GM12864 (cell line): ENCODE data around the gene ZNF133.

ENCODE experiments used
- DNase-seq: peaks from one replicate; pipeline ENCODE4 v3.0.0-alpha.2; 2011; ENCODE audit warnings: low read depth
- H3K4me3 ChIP-seq: 2 replicates; pipeline ENCODE4 v1.5.1; 2011; ENCODE audit warnings: mild to moderate bottlenecking, low read depth, low read length, control low read depth
- TF ChIP-seq, protein P1 (sequence below): IDR thresholded peaks from 2 replicates; pipeline ENCODE4 v1.5.1; 2011; ENCODE audit warnings: low read depth, mild to moderate bottlenecking, moderate library complexity, low read length, control low read depth, inconsistent platforms; ENCODE audit errors: missing control alignments

The ZNF133 gene

DNA sequence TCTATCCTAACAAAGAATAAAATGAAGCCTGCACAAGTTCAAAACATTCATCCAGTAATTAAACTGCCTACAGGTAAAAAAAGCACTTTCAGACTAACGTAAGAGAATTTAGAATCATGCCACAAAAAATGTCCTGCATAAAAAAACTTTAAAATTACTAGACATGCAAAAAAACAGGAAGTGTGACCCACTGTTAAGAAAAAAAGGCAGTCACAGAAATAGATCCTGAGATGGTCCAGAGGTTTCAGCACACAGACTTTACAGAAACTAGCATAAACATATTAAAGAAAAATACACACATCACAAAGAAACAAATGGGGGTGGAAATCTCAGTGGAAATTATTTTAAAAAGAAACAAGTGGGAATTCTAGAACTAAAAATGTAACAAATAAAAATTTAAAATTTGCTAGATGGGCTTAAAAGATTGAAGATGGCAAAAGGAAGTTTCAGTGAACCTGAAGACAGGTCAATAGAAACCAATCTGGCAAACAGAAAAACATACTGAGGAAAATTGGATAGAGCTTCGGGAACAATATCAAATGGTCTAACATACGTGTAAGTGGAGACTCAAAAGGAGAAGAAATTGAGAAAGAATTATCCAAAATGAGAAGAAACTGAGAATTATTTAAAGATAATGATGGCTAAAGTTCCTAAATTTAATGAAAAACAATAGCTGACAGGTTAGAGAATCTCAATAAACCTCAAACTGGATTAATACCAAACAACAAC, 3.4 kb upstream of the ZNF133 start:
- no peak for DNase-seq
- H3K4me3 ChIP-seq: no peak overlapping the region
- TF ChIP-seq, protein P1, sequence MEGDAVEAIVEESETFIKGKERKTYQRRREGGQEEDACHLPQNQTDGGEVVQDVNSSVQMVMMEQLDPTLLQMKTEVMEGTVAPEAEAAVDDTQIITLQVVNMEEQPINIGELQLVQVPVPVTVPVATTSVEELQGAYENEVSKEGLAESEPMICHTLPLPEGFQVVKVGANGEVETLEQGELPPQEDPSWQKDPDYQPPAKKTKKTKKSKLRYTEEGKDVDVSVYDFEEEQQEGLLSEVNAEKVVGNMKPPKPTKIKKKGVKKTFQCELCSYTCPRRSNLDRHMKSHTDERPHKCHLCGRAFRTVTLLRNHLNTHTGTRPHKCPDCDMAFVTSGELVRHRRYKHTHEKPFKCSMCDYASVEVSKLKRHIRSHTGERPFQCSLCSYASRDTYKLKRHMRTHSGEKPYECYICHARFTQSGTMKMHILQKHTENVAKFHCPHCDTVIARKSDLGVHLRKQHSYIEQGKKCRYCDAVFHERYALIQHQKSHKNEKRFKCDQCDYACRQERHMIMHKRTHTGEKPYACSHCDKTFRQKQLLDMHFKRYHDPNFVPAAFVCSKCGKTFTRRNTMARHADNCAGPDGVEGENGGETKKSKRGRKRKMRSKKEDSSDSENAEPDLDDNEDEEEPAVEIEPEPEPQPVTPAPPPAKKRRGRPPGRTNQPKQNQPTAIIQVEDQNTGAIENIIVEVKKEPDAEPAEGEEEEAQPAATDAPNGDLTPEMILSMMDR: no peak

DNA sequence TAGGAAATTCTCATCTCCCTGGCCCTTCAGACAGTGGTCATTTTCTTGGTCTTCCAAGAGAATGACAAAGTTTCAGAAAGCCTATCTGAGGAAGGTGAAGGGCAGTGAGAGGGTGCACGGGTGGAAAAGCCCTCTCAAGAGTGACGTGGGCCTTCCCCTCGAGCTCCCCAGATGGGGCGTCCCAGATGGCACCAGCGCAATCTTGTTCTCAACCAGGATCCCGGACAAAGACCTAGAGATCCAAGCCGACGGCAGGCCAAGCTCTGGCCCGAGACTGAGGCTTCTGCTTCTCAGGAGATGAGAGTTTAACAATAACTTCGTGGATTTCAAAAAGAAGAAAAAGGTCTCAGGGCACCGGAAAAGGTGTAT, 797 bp upstream of the ZNF133 start:
- H3K4me3 ChIP-seq: peak overlapping the region; percentile 94
- DNase-seq: no peak
- TF ChIP-seq, protein P1: no peak

DNA sequence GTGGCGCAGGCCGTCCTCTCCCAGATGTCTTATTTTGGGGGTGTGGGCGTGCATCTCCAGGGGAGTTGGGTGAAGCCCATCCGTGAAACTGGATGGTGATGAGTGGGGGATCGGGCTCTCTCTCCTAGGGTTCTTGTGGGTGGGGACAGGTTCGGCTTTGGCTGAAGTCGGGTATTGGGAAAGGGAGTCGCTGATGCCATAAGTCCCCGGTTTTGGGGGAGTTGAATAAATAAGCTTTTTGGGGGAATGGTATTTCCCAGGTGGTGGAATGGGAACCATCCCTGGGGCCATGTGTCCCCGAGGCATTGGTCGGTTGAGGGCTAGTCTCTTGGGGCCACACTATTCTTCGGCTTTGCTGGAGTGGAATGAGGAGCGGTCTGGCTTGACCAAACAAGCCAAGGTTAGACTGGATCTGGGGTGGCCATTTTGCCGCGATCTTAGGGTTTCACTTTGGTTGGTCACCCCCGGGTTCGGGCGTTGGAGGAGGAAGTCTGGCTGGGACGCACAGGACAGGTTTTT, 481 bp downstream of the ZNF133 start:
- DNase-seq: no peak
- TF ChIP-seq, protein P1: no peak
- peak overlapping the region; percentile 94 for H3K4me3 ChIP-seq

DNA sequence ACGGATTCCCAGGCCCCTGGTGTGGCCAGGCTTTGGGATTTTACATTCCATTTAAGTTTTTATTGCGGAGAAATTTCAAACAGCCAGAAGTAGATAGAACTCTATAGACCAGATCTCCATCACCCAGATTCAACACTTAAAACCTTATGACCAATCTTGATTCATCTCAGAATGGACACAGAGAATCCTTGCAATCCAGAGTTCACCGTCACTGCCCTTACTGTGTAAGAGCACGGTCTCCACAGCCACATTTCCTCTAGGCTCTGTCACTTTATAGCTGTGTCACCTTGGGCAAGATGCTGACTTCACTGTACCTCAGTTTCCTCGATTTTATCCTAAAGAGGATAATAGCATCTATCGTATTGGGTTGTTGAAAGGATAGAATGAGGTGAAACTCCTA, 979 bp downstream of the ZNF133 start:
- H3K4me3 ChIP-seq: peak overlapping the region; percentile 94
- TF ChIP-seq, protein P1: no peak
- DNase-seq: no peak

DNA sequence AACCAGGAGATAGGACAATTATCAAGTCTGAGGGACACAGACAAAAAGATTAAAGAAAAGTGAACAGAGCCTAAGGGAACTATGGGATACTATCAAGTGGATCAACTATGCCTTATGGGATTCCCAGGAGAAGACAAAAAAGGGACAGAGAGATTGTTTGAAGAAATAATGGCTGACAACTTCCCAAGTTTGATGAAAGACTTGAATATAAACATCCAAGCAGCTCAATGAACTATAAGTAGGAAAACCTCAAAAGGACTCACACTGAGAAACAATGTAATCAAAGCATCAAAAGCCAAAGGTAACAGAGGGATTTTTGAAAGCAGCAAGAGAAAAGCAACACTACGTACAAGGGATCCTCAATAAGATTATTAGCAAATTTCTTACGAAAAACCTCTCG, 11.0 kb downstream of the ZNF133 start:
- no peak overlapping the region for H3K4me3 ChIP-seq
- TF ChIP-seq, protein P1: no peak
- no peak for DNase-seq

DNA sequence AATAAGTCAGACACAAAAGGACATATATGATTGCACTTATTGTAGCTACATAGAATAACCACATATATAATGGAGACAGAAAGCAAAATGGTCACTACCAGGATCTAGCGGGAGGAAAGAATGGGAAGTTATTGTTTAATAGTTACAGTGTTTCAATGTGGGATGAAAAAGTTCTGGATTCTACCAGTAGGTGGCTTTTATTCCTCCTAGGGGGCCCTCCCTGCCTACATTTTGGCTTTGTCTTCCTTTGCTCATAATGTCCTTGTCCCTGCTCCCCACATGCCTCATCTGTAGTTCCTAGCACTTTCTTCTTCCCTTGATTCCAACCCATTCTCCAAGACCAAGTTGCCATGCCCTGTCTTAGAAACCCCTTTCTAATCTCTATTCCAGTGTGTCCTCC, 16.3 kb downstream of the ZNF133 start:
- TF ChIP-seq, protein P1: peak; percentile 36
- H3K4me3 ChIP-seq: no peak overlapping the region
- no peak for DNase-seq

DNA sequence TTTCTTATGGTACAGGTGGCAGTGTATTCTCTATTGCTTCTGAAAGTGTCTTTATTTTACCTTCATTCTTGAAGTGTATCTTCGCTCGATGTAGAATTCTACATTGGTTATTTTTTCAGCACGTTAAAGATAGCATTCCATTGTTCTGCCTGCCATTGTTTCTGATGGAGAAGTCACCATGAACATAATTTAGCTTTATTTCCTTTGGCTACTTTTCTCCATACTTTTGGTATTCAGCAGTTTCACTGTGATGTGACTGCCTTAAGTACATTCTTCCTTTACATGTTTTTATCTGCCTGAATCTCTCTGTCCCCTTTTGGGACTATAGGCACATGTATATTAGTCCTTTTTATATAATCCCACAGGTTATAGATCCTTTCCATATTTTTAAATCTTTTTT, 19.0 kb downstream of the ZNF133 start:
- H3K4me3 ChIP-seq: no peak overlapping the region
- TF ChIP-seq, protein P1: no peak
- no peak for DNase-seq
